Hematopoietic multipotent progenitor cell treated with erythropoietin and hydrocortisone succinate and interleukin-3 and kit ligand, for 8 days (in vitro differentiated cells): Measurements from ENCODE around the gene KRTAP19-1.
"Not testable (repeated sequence)": the region's sequence is repeated elsewhere in the genome, so short reads cannot be mapped to it uniquely, and the experiment has no call there.

Experiments used
- DNase-seq: peaks from one replicate; pipeline ENCODE4 v3.0.0-alpha.2; 2015

KRTAP19-1 gene

GRCh38 chr21:30480145-30480544 lies at the start of gene KRTAP19-1:
Gene KRTAP19-1 (minus strand): TSS chr21:30480367. CDS start chr21:30480317, 50 bp downstream.
- no peak for DNase-seq

- no peak for DNase-seq
Observed at GRCh38 chr21:30518876-30519275, 38.7 kb upstream of the KRTAP19-1 start.

GRCh38 chr21:30515681-30516080 lies 35.5 kb upstream of the KRTAP19-1 start:
- no peak for DNase-seq

GRCh38 chr21:30505621-30506205 lies 25.5 kb upstream of the KRTAP19-1 start:
- DNase-seq: not testable (repeated sequence)

GRCh38 chr21:30502041-30502440 lies 21.9 kb upstream of the KRTAP19-1 start, which contains the start of gene KRTAP19-5:
Gene KRTAP19-5 (minus strand): TSS chr21:30502141. CDS start chr21:30502090, 51 bp downstream.
- DNase-seq: no peak

GRCh38 chr21:30497065-30497464 lies 16.9 kb upstream of the KRTAP19-1 start, which contains the start of gene KRTAP19-4:
Gene KRTAP19-4 (minus strand): TSS chr21:30497165. CDS start chr21:30497110, 55 bp downstream.
- DNase-seq: no peak

- no peak for DNase-seq
Observed at GRCh38 chr21:30491963-30492428, 11.8 kb upstream of the KRTAP19-1 start, which contains the start of gene KRTAP19-3. Gene KRTAP19-3 (minus strand): TSS chr21:30492013. CDS start chr21:30491957, 56 bp downstream.

GRCh38 chr21:30487336-30487735 lies 7.2 kb upstream of the KRTAP19-1 start, which contains the start of gene KRTAP19-2:
Gene KRTAP19-2 (minus strand): TSS chr21:30487436. CDS start chr21:30487348, 88 bp downstream.
- DNase-seq: no peak

- no peak for DNase-seq
Observed at GRCh38 chr21:30486180-30486579, 6.0 kb upstream of the KRTAP19-1 start.

GRCh38 chr21:30482130-30482529 lies 2.0 kb upstream of the KRTAP19-1 start:
- DNase-seq: no peak

- no peak for DNase-seq
Observed at GRCh38 chr21:30479259-30479658, 908 bp downstream of the KRTAP19-1 start.

GRCh38 chr21:30478004-30478403 lies 2.2 kb downstream of the KRTAP19-1 start:
- no peak for DNase-seq

GRCh38 chr21:30468900-30469714 lies 11.1 kb downstream of the KRTAP19-1 start:
- no peak for DNase-seq

GRCh38 chr21:30463713-30464112 lies 16.5 kb downstream of the KRTAP19-1 start:
- no peak for DNase-seq

- no peak for DNase-seq
Observed at GRCh38 chr21:30448514-30448913, 31.7 kb downstream of the KRTAP19-1 start.

GRCh38 chr21:30447056-30447455 lies 33.1 kb downstream of the KRTAP19-1 start:
- no peak for DNase-seq

GRCh38 chr21:30444204-30444603 lies 36.0 kb downstream of the KRTAP19-1 start:
- no peak for DNase-seq

GRCh38 chr21:30443226-30443625 lies 36.9 kb downstream of the KRTAP19-1 start:
- no peak for DNase-seq

GRCh38 chr21:30439975-30440374 lies 40.2 kb downstream of the KRTAP19-1 start, which contains the start of gene KRTAP15-1:
Gene KRTAP15-1 (plus strand): TSS chr21:30440275. CDS start chr21:30440328, 53 bp downstream.
- no peak for DNase-seq

GRCh38 chr21:30437010-30437565 lies 43.1 kb downstream of the KRTAP19-1 start:
- no peak for DNase-seq

GRCh38 chr21:30434033-30434631 lies 46.0 kb downstream of the KRTAP19-1 start:
- DNase-seq: peak; percentile 26

GRCh38 chr21:30430170-30430655 lies 50.0 kb downstream of the KRTAP19-1 start, which contains the start of gene KRTAP13-4:
Gene KRTAP13-4 (plus strand): TSS chr21:30430220. CDS start chr21:30430276, 56 bp downstream.
- no peak for DNase-seq
